HCT116 (cell line): ENCODE measurements around the gene KIF26B. TPM values are rescaled to one million over a fixed set of nuclear protein-coding genes. Genes with fewer than 3 reads are reported as not detected.

Experiments used
- ATAC-seq: fragments of 200-7000 bp; cut with Tn5 transposase; 2 replicates; pipeline ENCODE4 v1.9.1; 2020; ENCODE audit warnings: mild to moderate bottlenecking, moderate library complexity
- BruUV-seq: library from RNA; stranded (reverse); fragments of 400-500 nt; replicated peaks from 2 replicates; lab custom pipeline; 2021; lab: Mats Ljungman, UMichigan
- CTCF ChIA-PET: fragments of 300-600 bp; sonication (Branson Sonifier 250); formaldehyde crosslinking; loops from one replicate; lab custom pipeline; 2021; ENCODE audit warnings: antibody characterized with exemption; lab: Charles Lee
- POLR2A ChIA-PET: fragments of 300-600, 350-600 bp; sonication (Branson Sonifier 250); formaldehyde crosslinking; loops from one replicate; lab custom pipeline; 2021; ENCODE audit warnings: antibody characterized with exemption; lab: Charles Lee
- RAD21 ChIA-PET, 2 experiments: fragments of 300-600 bp; sonication (Branson Sonifier 250); formaldehyde crosslinking; loops; one replicate each; lab custom pipeline; 2023; ENCODE audit warnings: low total read pairs in 2 of 2; ENCODE audit not compliant: uncharacterized antibody in 2 of 2, unreplicated experiment in 2 of 2, low non-redundant PET in 1 of 2; lab: Charles Lee
- DNase-seq: peaks from one replicate; pipeline ENCODE4 v3.0.0-alpha.2; 2010; ENCODE audit warnings: low read depth, low spot score
- H2AFZ ChIP-seq: fragments of 200-600 bp; shearing (Covaris generic), sonication (generic); 2 replicates; pipeline ENCODE4 v1.6.1; 2017; ENCODE audit warnings: low read depth, mixed run types, mixed read lengths, antibody characterized with exemption, low read length; ENCODE audit not compliant: poor library complexity, severe bottlenecking
- H3K27ac ChIP-seq: 2 replicates; pipeline ENCODE4 v1.5.1; 2012; ENCODE audit warnings: low read depth, low read length
- H3K27me3 ChIP-seq: fragments of 200-600 bp; sonication (generic); 2 replicates; pipeline ENCODE4 v1.6.1; 2016; ENCODE audit warnings: mixed run types, low read length, mixed read lengths; ENCODE audit not compliant: insufficient read depth
- H3K36me3 ChIP-seq, 2 experiments: fragments of 200-500 bp in 1 of 2; fragments of 200-600 bp in 1 of 2; sonication (Bioruptor generic) in 1 of 2; sonication (generic) in 1 of 2; 2 replicates each; pipeline versions ENCODE4 v1.5.1 to v1.6.1; 2014 to 2016; ENCODE audit warnings: low read length in 2 of 2, inconsistent platforms in 1 of 2, mixed read lengths in 1 of 2, mixed run types in 1 of 2; ENCODE audit not compliant: insufficient read depth in 2 of 2, control insufficient read depth in 1 of 2
- H3K4me1 ChIP-seq, 2 experiments: fragments of 200-600 bp in 1 of 2; sonication (generic) in 1 of 2; 2 replicates each; pipeline versions ENCODE4 v1.5.1 to v1.6.1; 2012 to 2017; ENCODE audit warnings: low read length in 2 of 2, inconsistent platforms in 1 of 2, mild to moderate bottlenecking in 1 of 2, mixed read lengths in 1 of 2, mixed run types in 1 of 2, moderate library complexity in 1 of 2; ENCODE audit not compliant: insufficient read depth in 2 of 2, control insufficient read depth in 1 of 2
- H3K4me2 ChIP-seq: fragments of 200-600 bp; sonication (generic); 2 replicates; pipeline ENCODE4 v1.6.1; 2017; ENCODE audit warnings: mixed run types, low read length, mixed read lengths
- H3K4me3 ChIP-seq, 2 experiments: fragments of 200-600 bp in 1 of 2; sonication (generic) in 1 of 2; replicated peaks in 1 of 2; 2 replicates each; pipeline ENCODE4 v1.5.1; 2011 to 2016; ENCODE audit warnings: low read length in 2 of 2, control low read depth in 1 of 2, low read depth in 1 of 2, mild to moderate bottlenecking in 1 of 2, mixed read lengths in 1 of 2, mixed run types in 1 of 2
- H3K79me2 ChIP-seq: fragments of 200-600 bp; sonication (generic); 2 replicates; pipeline ENCODE4 v1.6.1; 2017; ENCODE audit warnings: mild to moderate bottlenecking, mixed run types, low read length, moderate library complexity, mixed read lengths; ENCODE audit not compliant: insufficient read depth
- H3K9ac ChIP-seq: fragments of 200-600 bp; sonication (generic); 2 replicates; pipeline ENCODE4 v1.6.1; 2016; ENCODE audit warnings: low read length, mixed read lengths
- H3K9me2 ChIP-seq: fragments of 200-600 bp; sonication (generic), shearing (Covaris generic); 2 replicates; pipeline ENCODE4 v1.6.1; 2017; ENCODE audit warnings: mixed run types, mild to moderate bottlenecking, moderate library complexity; ENCODE audit not compliant: insufficient read depth
- H3K9me3 ChIP-seq, 2 experiments: fragments of 200-500 bp in 1 of 2; fragments of 200-600 bp in 1 of 2; sonication (Bioruptor generic) in 1 of 2; sonication (generic) in 1 of 2; 2 replicates each; pipeline ENCODE4 v1.6.1; 2014 to 2017; ENCODE audit warnings: low read length in 2 of 2, mixed read lengths in 2 of 2, inconsistent platforms in 1 of 2, low read depth in 1 of 2, mild to moderate bottlenecking in 1 of 2, mixed run types in 1 of 2, moderate library complexity in 1 of 2; ENCODE audit not compliant: control insufficient read depth in 1 of 2, insufficient read depth in 1 of 2
- H4K20me1 ChIP-seq: fragments of 200-600 bp; sonication (generic), shearing (Covaris generic); 2 replicates; pipeline ENCODE4 v1.6.1; 2017; ENCODE audit warnings: mixed run types, mild to moderate bottlenecking, moderate library complexity; ENCODE audit not compliant: insufficient read depth
- CEBPB ChIP-seq: IDR thresholded peaks from 2 replicates; pipeline ENCODE4 v1.6.1; 2012; ENCODE audit warnings: low read depth
- EZH2phosphoT487 ChIP-seq: fragments of 200-600 bp; IDR thresholded peaks from 2 replicates; pipeline ENCODE4 v1.6.1; 2018; ENCODE audit warnings: antibody characterized with exemption, borderline replicate concordance
- FOSL1 ChIP-seq: IDR thresholded peaks from 2 replicates; pipeline ENCODE4 v1.6.1; 2012; ENCODE audit warnings: low read depth
- POLR2A ChIP-seq: IDR thresholded peaks from 2 replicates; pipeline ENCODE4 v1.7.0; 2011; ENCODE audit warnings: borderline replicate concordance; ENCODE audit not compliant: insufficient read depth, insufficient read length; ENCODE audit errors: extremely low read depth
- ZBTB33 ChIP-seq: IDR thresholded peaks from 2 replicates; pipeline ENCODE4 v1.6.1; 2011; ENCODE audit warnings: mild to moderate bottlenecking, low read length, moderate library complexity; ENCODE audit not compliant: insufficient replicate concordance; ENCODE audit errors: extremely low read depth
- ZFX ChIP-seq: fragments of 450-650 bp; IDR thresholded peaks from 2 replicates; pipeline ENCODE4 v1.6.1; 2017
- ZNF274 ChIP-seq: fragments of 200-500 bp; sonication (Bioruptor generic); IDR thresholded peaks from 2 replicates; pipeline ENCODE4 v1.6.1; 2014; ENCODE audit warnings: mild to moderate bottlenecking, low read depth, low read length, inconsistent platforms
- intact Hi-C: fragments of 100-400 bp; cut with micrococcal nuclease; formaldehyde crosslinking; loops from 2 replicates; pipeline ENCODE4 v1.10.0; 2022
- total RNA-seq: library from RNA; stranded (reverse); gene quantifications from one replicate; pipeline ENCODE4 v1.2.1, GENCODE V29; 2021; ENCODE audit not compliant: unreplicated experiment
- TF ChIP-seq, protein P1 (sequence below): IDR thresholded peaks from 2 replicates; pipeline ENCODE4 v1.6.1; 2012
- TF ChIP-seq, protein P2 (sequence below), 3 experiments: fragments of 200-600 bp in 1 of 3; sonication (generic) in 1 of 3; IDR thresholded peaks in 2 of 3; conservative IDR thresholded peaks in 1 of 3; 2 replicates each; pipeline ENCODE4 v1.5.1; 2012 to 2017; ENCODE audit warnings: low read depth in 2 of 3, low read length in 2 of 3, antibody characterized with exemption in 1 of 3, borderline replicate concordance in 1 of 3, control low read depth in 1 of 3, mild to moderate bottlenecking in 1 of 3, mixed read lengths in 1 of 3, mixed run types in 1 of 3, moderate library complexity in 1 of 3; ENCODE audit not compliant: insufficient read depth in 1 of 3

Gene KIF26B
- total RNA-seq, 1 experiment from 2014 or later: 0.49 TPM

DNA sequence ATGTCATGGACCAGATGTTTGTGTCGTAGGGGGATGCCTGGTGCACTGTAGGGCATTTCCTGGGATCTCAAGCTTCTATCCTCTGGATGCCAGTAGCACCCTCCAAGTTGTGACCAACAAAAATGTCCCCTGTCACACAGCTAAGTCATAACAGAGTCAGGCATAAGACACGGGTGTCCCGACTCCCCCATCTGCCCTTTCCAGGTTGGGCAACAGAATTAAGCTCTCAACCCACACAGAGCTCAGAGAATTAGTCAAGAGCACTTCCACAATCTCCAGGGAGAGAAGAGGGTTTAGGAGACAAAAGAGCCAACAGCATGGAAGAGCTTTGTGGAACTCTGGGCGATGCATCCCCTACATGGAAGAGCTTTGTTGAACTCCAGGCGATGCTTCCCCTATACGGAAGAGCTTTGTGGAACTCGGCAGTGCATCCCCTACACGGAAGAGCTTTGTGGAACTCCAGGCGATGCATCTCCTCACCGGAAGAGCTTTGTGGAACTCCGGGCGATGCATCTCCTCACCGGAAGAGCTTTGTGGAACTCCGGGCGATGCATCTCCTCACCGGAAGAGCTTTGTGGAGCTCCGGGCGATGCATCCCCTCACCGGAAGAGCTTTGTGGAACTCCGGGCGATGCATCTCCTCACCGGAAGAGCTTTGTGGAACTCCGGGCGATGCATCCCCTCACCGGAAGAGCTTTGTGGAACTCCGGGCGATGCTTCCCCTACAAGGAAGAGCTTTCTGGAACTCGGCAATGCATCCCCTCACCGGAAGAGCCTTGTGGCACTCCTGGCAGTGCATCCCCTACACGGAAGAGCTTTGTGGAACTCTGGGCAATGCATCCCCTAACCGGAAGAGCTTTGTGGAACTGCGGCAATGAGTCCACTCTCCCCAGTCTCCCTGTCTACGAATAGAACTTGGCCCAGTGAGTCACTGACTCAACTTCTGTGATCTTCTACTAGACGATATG is 422.7 kb downstream of the KIF26B start:
- no peak for ATAC-seq
- no peak overlapping the region for H2AFZ ChIP-seq
- RAD21 ChIA-PET: no interaction called here
- H4K20me1 ChIP-seq: no peaks in the 10 kb centered on the region
- CTCF ChIA-PET: no interaction called here
- intact Hi-C loops: no loop called here
- H3K27ac ChIP-seq: no peak overlapping the region
- POLR2A ChIA-PET: no interaction called here
- H3K4me1 ChIP-seq: no peaks in the 10 kb centered on the region
- no peaks in the 10 kb centered on the region for H3K9me2 ChIP-seq
- H3K4me3 ChIP-seq: no peak overlapping the region
- H3K27me3 ChIP-seq: peaks cover 44% of the 10 kb centered on the region
- no peaks in the 10 kb centered on the region for H3K79me2 ChIP-seq
- TF ChIP-seq, protein P1, sequence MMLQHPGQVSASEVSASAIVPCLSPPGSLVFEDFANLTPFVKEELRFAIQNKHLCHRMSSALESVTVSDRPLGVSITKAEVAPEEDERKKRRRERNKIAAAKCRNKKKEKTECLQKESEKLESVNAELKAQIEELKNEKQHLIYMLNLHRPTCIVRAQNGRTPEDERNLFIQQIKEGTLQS: no peak
- TF ChIP-seq EZH2phosphoT487 (no peak), FOSL1 (no peak), CEBPB (no peak), ZNF274 (no peak), POLR2A (no peak), ZBTB33 (no peak), ZFX (no peak)
- TF ChIP-seq, protein P2, sequence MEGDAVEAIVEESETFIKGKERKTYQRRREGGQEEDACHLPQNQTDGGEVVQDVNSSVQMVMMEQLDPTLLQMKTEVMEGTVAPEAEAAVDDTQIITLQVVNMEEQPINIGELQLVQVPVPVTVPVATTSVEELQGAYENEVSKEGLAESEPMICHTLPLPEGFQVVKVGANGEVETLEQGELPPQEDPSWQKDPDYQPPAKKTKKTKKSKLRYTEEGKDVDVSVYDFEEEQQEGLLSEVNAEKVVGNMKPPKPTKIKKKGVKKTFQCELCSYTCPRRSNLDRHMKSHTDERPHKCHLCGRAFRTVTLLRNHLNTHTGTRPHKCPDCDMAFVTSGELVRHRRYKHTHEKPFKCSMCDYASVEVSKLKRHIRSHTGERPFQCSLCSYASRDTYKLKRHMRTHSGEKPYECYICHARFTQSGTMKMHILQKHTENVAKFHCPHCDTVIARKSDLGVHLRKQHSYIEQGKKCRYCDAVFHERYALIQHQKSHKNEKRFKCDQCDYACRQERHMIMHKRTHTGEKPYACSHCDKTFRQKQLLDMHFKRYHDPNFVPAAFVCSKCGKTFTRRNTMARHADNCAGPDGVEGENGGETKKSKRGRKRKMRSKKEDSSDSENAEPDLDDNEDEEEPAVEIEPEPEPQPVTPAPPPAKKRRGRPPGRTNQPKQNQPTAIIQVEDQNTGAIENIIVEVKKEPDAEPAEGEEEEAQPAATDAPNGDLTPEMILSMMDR (IDR thresholded peaks at IDR 0.05 in 2 of 3, conservative IDR thresholded peaks at IDR 0.05 in 1 of 3; ENCODE audit: borderline replicate concordance in 1 of 3, insufficient read depth in 1 of 3, low read depth in 2 of 3, low read length in 2 of 3): no peak
- no TSS peak for BruUV-seq
- H3K36me3 ChIP-seq: no peaks in the 10 kb centered on the region
- DNase-seq: no peak
- no peak overlapping the region for H3K9ac ChIP-seq
- no peaks in the 10 kb centered on the region for H3K9me3 ChIP-seq
- no peak overlapping the region for H3K4me2 ChIP-seq
